H1 (cell line): ENCODE data around the gene ANGPTL8. TPM values are rescaled to one million over a fixed set of nuclear protein-coding genes. Genes with fewer than 3 reads are reported as not detected.

ENCODE experiments used
- CTCF ChIA-PET: fragments of 300-600 bp; sonication (Branson Sonifier 250); formaldehyde crosslinking; loops from one replicate; lab custom pipeline; 2021; ENCODE audit not compliant: partially characterized antibody; lab: Charles Lee
- POLR2A ChIA-PET: fragments of 300-600 bp; sonication (Branson Sonifier 250); formaldehyde crosslinking; loops from one replicate; lab custom pipeline; 2021; ENCODE audit warnings: inconsistent platforms; ENCODE audit not compliant: partially characterized antibody; lab: Charles Lee
- DNase-seq, 2 experiments: peaks; one replicate each; pipeline versions ENCODE4 v3.0.0 to v3.0.0-alpha.2; 2010 to 2022; ENCODE audit warnings: low spot score in 2 of 2, low read depth in 1 of 2, mixed read lengths in 1 of 2
- FAIRE-seq: peaks from 2 replicates; lab custom pipeline; 2011; peaks lifted over from hg19 to GRCh38; lab: Jason Lieb, UNC
- H2AFZ ChIP-seq: 2 replicates; pipeline ENCODE4 v1.8.1; 2012; ENCODE audit warnings: low read length, inconsistent platforms
- H2AK5ac ChIP-seq: 2 replicates; pipeline ENCODE4 v1.6.1; 2013; ENCODE audit warnings: low read depth, low read length
- H2BK120ac ChIP-seq: replicated peaks from 2 replicates; pipeline ENCODE3; 2013; ENCODE audit warnings: low read depth, low read length, inconsistent platforms
- H2BK12ac ChIP-seq: 2 replicates; pipeline ENCODE4 v1.6.1; 2013; ENCODE audit warnings: low read depth, low read length
- H2BK15ac ChIP-seq: 2 replicates; pipeline ENCODE4 v1.6.1; 2013; ENCODE audit warnings: low read length
- H2BK20ac ChIP-seq: 2 replicates; pipeline ENCODE4 v1.6.1; 2013; ENCODE audit warnings: low read length
- H2BK5ac ChIP-seq: 2 replicates; pipeline ENCODE4 v1.6.1; 2013; ENCODE audit warnings: low read depth, low read length
- H3K14ac ChIP-seq: 2 replicates; pipeline ENCODE4 v1.6.1; 2013; ENCODE audit warnings: inconsistent platforms; ENCODE audit not compliant: insufficient read length
- H3K18ac ChIP-seq: 2 replicates; pipeline ENCODE4 v1.6.1; 2013; ENCODE audit warnings: low read length; ENCODE audit errors: extremely low read depth
- H3K23ac ChIP-seq: 2 replicates; pipeline ENCODE4 v1.6.1; 2013; ENCODE audit warnings: inconsistent platforms; ENCODE audit not compliant: insufficient read length
- H3K23me2 ChIP-seq: 2 replicates; pipeline ENCODE4 v1.6.1; 2013; ENCODE audit warnings: low read depth, low read length
- H3K27ac ChIP-seq: 2 replicates; pipeline ENCODE4 v1.6.1; 2011; ENCODE audit warnings: low read depth, low read length, inconsistent platforms
- H3K27me3 ChIP-seq, 4 experiments: replicated peaks in 1 of 4; 1 replicate in 1 of 4; 2 replicates in 3 of 4; pipeline versions ENCODE4 v1.6.1 to v1.8.1; 2011 to 2013; ENCODE audit warnings: low read length in 3 of 4, mild to moderate bottlenecking in 3 of 4, inconsistent platforms in 2 of 4, mixed read lengths in 2 of 4, moderate library complexity in 1 of 4; ENCODE audit not compliant: control insufficient read depth in 3 of 4, insufficient read depth in 3 of 4; ENCODE audit errors: extremely low read depth in 1 of 4
- H3K36me3 ChIP-seq, 4 experiments: 2 replicates each; pipeline versions ENCODE4 v1.6.1 to v1.8.1; 2011 to 2013; ENCODE audit warnings: mild to moderate bottlenecking in 4 of 4, low read length in 3 of 4, moderate library complexity in 2 of 4, control low read depth in 1 of 4, inconsistent platforms in 1 of 4; ENCODE audit not compliant: insufficient read depth in 4 of 4, control insufficient read depth in 2 of 4
- H3K4ac ChIP-seq: replicated peaks from 2 replicates; pipeline ENCODE3; 2013; ENCODE audit warnings: low read length, low read depth, mixed read lengths, inconsistent platforms; ENCODE audit not compliant: insufficient read length
- H3K4me1 ChIP-seq, 4 experiments: replicated peaks in 1 of 4; 1 replicate in 1 of 4; 2 replicates in 3 of 4; pipeline versions ENCODE4 v1.6.1 to v1.8.1; 2011 to 2013; ENCODE audit warnings: low read length in 3 of 4, inconsistent platforms in 2 of 4, mixed read lengths in 1 of 4; ENCODE audit not compliant: insufficient read depth in 4 of 4, control insufficient read depth in 3 of 4
- H3K4me2 ChIP-seq, 2 experiments: 2 replicates each; pipeline versions ENCODE4 v1.6.1 to v1.8.1; 2011 to 2013; ENCODE audit warnings: low read depth in 2 of 2, low read length in 2 of 2, control low read depth in 1 of 2, inconsistent platforms in 1 of 2, mild to moderate bottlenecking in 1 of 2; ENCODE audit not compliant: insufficient read depth in 1 of 2
- H3K4me3 ChIP-seq, 4 experiments: fragments of 200-600, 300-600 bp in 1 of 4; sonication (generic), shearing (Covaris generic), sonication (Bioruptor Twin) in 1 of 4; 2 replicates each; pipeline versions ENCODE4 v1.5.1 to v1.8.1; 2011 to 2016; ENCODE audit warnings: low read length in 4 of 4, low read depth in 3 of 4, control low read depth in 2 of 4, inconsistent platforms in 2 of 4, mild to moderate bottlenecking in 2 of 4, mixed read lengths in 1 of 4, moderate library complexity in 1 of 4; ENCODE audit not compliant: insufficient read depth in 2 of 4; ENCODE audit errors: extremely low read depth in 1 of 4
- H3K56ac ChIP-seq: replicated peaks from 2 replicates; pipeline ENCODE3; 2013; ENCODE audit warnings: low read depth, mild to moderate bottlenecking, mixed read lengths, low read length, inconsistent platforms; ENCODE audit not compliant: insufficient read length
- H3K79me1 ChIP-seq: 2 replicates; pipeline ENCODE4 v1.6.1; 2013; ENCODE audit warnings: low read depth, low read length, control low read depth
- H3K79me2 ChIP-seq, 2 experiments: 2 replicates each; pipeline versions ENCODE4 v1.6.1 to v1.8.1; 2012 to 2013; ENCODE audit warnings: low read length in 2 of 2, mild to moderate bottlenecking in 2 of 2, inconsistent platforms in 1 of 2; ENCODE audit not compliant: insufficient read depth in 2 of 2, control insufficient read depth in 1 of 2
- H3K9ac ChIP-seq, 4 experiments: replicated peaks in 1 of 4; 1 replicate in 1 of 4; 2 replicates in 3 of 4; pipeline versions ENCODE4 v1.6.1 to v1.8.1; 2011 to 2013; ENCODE audit warnings: low read depth in 3 of 4, low read length in 3 of 4, control low read depth in 2 of 4, mild to moderate bottlenecking in 2 of 4, moderate library complexity in 2 of 4, inconsistent platforms in 1 of 4; ENCODE audit errors: extremely low read depth in 1 of 4
- H3K9me3 ChIP-seq, 2 experiments: 2 replicates each; pipeline versions ENCODE4 v1.6.1 to v1.8.1; 2012 to 2013; ENCODE audit warnings: mild to moderate bottlenecking in 2 of 2, moderate library complexity in 2 of 2, control low read depth in 1 of 2, inconsistent platforms in 1 of 2, low read depth in 1 of 2, low read length in 1 of 2, mixed read lengths in 1 of 2; ENCODE audit not compliant: insufficient read depth in 2 of 2
- H4K20me1 ChIP-seq, 2 experiments: replicated peaks in 1 of 2; 2 replicates each; pipeline versions ENCODE3 to v1.8.1; 2011 to 2013; ENCODE audit warnings: inconsistent platforms in 2 of 2, low read length in 2 of 2, mild to moderate bottlenecking in 1 of 2; ENCODE audit not compliant: insufficient read depth in 2 of 2, control insufficient read depth in 1 of 2
- H4K5ac ChIP-seq: 2 replicates; pipeline ENCODE4 v1.6.1; 2013; ENCODE audit warnings: low read length, low read depth, mixed read lengths, inconsistent platforms; ENCODE audit not compliant: insufficient read length
- H4K8ac ChIP-seq: 2 replicates; pipeline ENCODE4 v1.8.0; 2013; ENCODE audit warnings: mild to moderate bottlenecking, moderate library complexity, low read length, inconsistent platforms; ENCODE audit not compliant: insufficient read depth; ENCODE audit errors: extremely low read depth
- H4K91ac ChIP-seq: replicated peaks from 2 replicates; pipeline ENCODE3; 2013; ENCODE audit warnings: low read length, mixed read lengths, inconsistent platforms; ENCODE audit not compliant: insufficient read length
- BRCA1 ChIP-seq: IDR thresholded peaks from 2 replicates; pipeline ENCODE4 v1.6.1; 2012; ENCODE audit warnings: low read depth, low read length, improper control_type of control experiment
- CEBPB ChIP-seq: IDR thresholded peaks from 2 replicates; pipeline ENCODE4 v1.6.1; 2012; ENCODE audit warnings: low read depth, low read length
- HDAC2 ChIP-seq, 2 experiments: fragments of 300-600 bp in 1 of 2; sonication (generic) in 1 of 2; IDR thresholded peaks; 2 replicates each; pipeline ENCODE4 v1.6.1; 2011 to 2012; ENCODE audit warnings: low read depth in 2 of 2, low read length in 2 of 2, mild to moderate bottlenecking in 2 of 2, moderate library complexity in 2 of 2, borderline replicate concordance in 1 of 2, inconsistent platforms in 1 of 2
- PHF8 ChIP-seq: fragments of 200-600 bp; sonication (generic); conservative IDR thresholded peaks from 2 replicates; pipeline ENCODE4 v1.7.1; 2012; ENCODE audit warnings: low read depth, mild to moderate bottlenecking, inconsistent platforms, low read length, moderate library complexity
- POU5F1 ChIP-seq: IDR thresholded peaks from 2 replicates; pipeline ENCODE4 v1.6.1; 2011; ENCODE audit warnings: low read depth, mild to moderate bottlenecking, low read length, moderate library complexity
- SRF ChIP-seq: IDR thresholded peaks from 2 replicates; pipeline ENCODE4 v1.6.1; 2011; ENCODE audit warnings: mild to moderate bottlenecking, low read depth, low read length, moderate library complexity
- SUZ12 ChIP-seq: fragments of 200-600 bp; sonication (generic); IDR thresholded peaks from 2 replicates; pipeline ENCODE4 v1.6.1; 2012; ENCODE audit warnings: mild to moderate bottlenecking, inconsistent platforms, low read length, moderate library complexity, mixed read lengths
- TCF12 ChIP-seq: IDR thresholded peaks from 2 replicates; pipeline ENCODE4 v1.6.1; 2011; ENCODE audit warnings: low read depth, mild to moderate bottlenecking, low read length
- WGBS, 2 experiments: shearing (Covaris generic) in 1 of 2; methylation state at CpG; one replicate each; pipeline versions ENCODE4 v1.1.6 to v1.1.7; 2013 to 2015; ENCODE audit warnings: low lambda C conversion rate in 2 of 2, mixed read lengths in 2 of 2, inconsistent platforms in 1 of 2, low coverage in 1 of 2, missing lambda C conversion rate in 1 of 2; ENCODE audit not compliant: insufficient replicate concordance in 2 of 2, insufficient coverage in 1 of 2, insufficient read length in 1 of 2; ENCODE audit errors: extremely low coverage in 1 of 2, missing lambda C conversion rate in 1 of 2; 5-methylcytosine and 5-hydroxymethylcytosine counted together
- polyA plus RNA-seq, 7 experiments: library from polyadenylated mRNA; depleted of rRNA in 3 of 7; stranded (reverse) in 5 of 7; unstranded in 2 of 7; fragments of >200 nt in 5 of 7; fragments of 200-250 nt in 2 of 7; gene quantifications; 1 replicate in 5 of 7; 2 replicates in 1 of 7; 4 replicates in 1 of 7; pipeline versions ENCODE4 v1.2.1 to v1.2.3, GENCODE V29; 2011 to 2013; ENCODE audit warnings: missing spikeins in 2 of 7, mixed read lengths in 2 of 7
- total RNA-seq: library from RNA; stranded (reverse); fragmentation: NEBNext Ultra II Directional; extraction: Animal tissue kit (Norgen Biotek cat#: 25700); gene quantifications from 2 replicates; pipeline ENCODE4 v1.2.1, GENCODE V29; 2021
- TF ChIP-seq, protein P1 (sequence below), 3 experiments: IDR thresholded peaks; 1 replicate in 2 of 3; 2 replicates in 1 of 3; pipeline versions ENCODE4 v1.5.1 to v1.6.1; 2011; ENCODE audit warnings: low read length in 3 of 3, mild to moderate bottlenecking in 3 of 3, inconsistent platforms in 2 of 3, low read depth in 1 of 3, moderate library complexity in 1 of 3; ENCODE audit not compliant: insufficient read depth in 1 of 3; ENCODE audit errors: control extremely low read depth in 1 of 3
- TF ChIP-seq, protein P2 (sequence below): IDR thresholded peaks from 2 replicates; pipeline ENCODE4 v1.6.1; 2011; ENCODE audit warnings: low read length, improper control_type of control experiment

ANGPTL8 gene
- total and polyA plus RNA-seq, 2 of the 8 experiments (the other 6 are each of a cell fraction or from before 2014, with no cell fraction given), result not detected

DNA sequence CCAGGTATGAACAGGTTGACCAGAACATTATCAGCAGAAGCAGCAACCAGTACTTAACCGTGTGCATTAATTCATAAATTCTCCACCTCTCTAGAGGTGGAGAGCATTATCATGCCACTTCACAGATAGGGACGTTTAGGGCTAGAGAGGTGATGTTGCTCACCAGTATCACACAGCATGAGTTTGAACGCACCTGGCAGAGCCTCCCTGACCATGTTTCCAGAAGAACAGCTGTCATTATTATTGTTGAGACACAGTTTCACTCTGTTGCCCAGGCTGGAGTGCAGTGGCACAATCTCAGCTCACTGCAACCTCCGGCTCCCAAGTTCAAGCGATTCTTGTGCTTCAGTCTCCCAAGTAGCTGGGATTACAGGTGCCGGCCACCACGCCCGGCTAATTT lies 48.9 kb upstream of the ANGPTL8 start:
- H3K4me2 ChIP-seq, result no peak overlapping the region
- peaks cover 0 to 2% of the 10 kb centered on the region in 2 experiments for H4K20me1 ChIP-seq
- H3K79me2 ChIP-seq, result no peaks in the 10 kb centered on the region
- no peaks in the 10 kb centered on the region; the same call in 1 of the 2 replicates for H3K79me1 ChIP-seq
- H2BK5ac ChIP-seq, result no peak overlapping the region
- H4K5ac ChIP-seq, result no peak overlapping the region
- H4K91ac ChIP-seq, result no peak overlapping the region
- H2BK20ac ChIP-seq, result no peak overlapping the region
- peaks cover 2 to 29% (median 10%) of the 10 kb centered on the region in 4 experiments; a peak in 6 of 8 replicates for H3K36me3 ChIP-seq
- no peak overlapping the region for H3K4ac ChIP-seq
- H4K8ac ChIP-seq, result no peak overlapping the region
- no peak overlapping the region for H2BK15ac ChIP-seq
- CTCF ChIA-PET, result interaction anchor here (0.6 to 1.9 kb wide), 5 partner anchors 10 to 52 kb away, joined by 3 to 6 read pairs (median 4); no protein-coding TSS in a partner anchor
- H3K4me3 ChIP-seq, result no peak overlapping the region
- no peak overlapping the region for H3K18ac ChIP-seq
- H3K56ac ChIP-seq, result no peak overlapping the region
- no peaks in the 10 kb centered on the region; a peak in 1 of 7 replicates for H3K4me1 ChIP-seq
- no peak overlapping the region for H2AFZ ChIP-seq
- no peak overlapping the region for H3K27ac ChIP-seq
- no peaks in the 10 kb centered on the region; the same call in 1 of the 2 replicates for H3K23me2 ChIP-seq
- H2BK12ac ChIP-seq, result no peak overlapping the region
- H2BK120ac ChIP-seq, result no peak overlapping the region
- 96% methylated on average over 8 of the region's 8 CpGs; no CpG with 5 or more reads in 1 of the 2 experiments for WGBS, 2 experiments
- H3K9me3 ChIP-seq, result no peaks in the 10 kb centered on the region
- FAIRE-seq (no peak), DNase-seq (no peak)
- H3K9ac ChIP-seq, result no peak overlapping the region; a peak in 1 of 7 replicates
- no peak overlapping the region for H3K14ac ChIP-seq
- POLR2A ChIA-PET, result interaction anchor here (0.5 to 2.3 kb wide), 3 partner anchors 35 to 48 kb away, joined by 3 to 7 read pairs (median 3); no protein-coding TSS in a partner anchor
- H3K23ac ChIP-seq, result no peak overlapping the region
- no peak overlapping the region for H2AK5ac ChIP-seq
- H3K27me3 ChIP-seq, result no peaks in the 10 kb centered on the region
- TF ChIP-seq CEBPB (no peak), TCF12 (no peak), SUZ12 (no peak), POU5F1 (no peak), HDAC2 (IDR thresholded peaks at IDR 0.05; ENCODE audit: borderline replicate concordance in 1 of 2, low read depth in 2 of 2, low read length in 2 of 2) (no peak), BRCA1 (no peak), PHF8 (no peak), SRF (no peak)
- TF ChIP-seq, protein P1, sequence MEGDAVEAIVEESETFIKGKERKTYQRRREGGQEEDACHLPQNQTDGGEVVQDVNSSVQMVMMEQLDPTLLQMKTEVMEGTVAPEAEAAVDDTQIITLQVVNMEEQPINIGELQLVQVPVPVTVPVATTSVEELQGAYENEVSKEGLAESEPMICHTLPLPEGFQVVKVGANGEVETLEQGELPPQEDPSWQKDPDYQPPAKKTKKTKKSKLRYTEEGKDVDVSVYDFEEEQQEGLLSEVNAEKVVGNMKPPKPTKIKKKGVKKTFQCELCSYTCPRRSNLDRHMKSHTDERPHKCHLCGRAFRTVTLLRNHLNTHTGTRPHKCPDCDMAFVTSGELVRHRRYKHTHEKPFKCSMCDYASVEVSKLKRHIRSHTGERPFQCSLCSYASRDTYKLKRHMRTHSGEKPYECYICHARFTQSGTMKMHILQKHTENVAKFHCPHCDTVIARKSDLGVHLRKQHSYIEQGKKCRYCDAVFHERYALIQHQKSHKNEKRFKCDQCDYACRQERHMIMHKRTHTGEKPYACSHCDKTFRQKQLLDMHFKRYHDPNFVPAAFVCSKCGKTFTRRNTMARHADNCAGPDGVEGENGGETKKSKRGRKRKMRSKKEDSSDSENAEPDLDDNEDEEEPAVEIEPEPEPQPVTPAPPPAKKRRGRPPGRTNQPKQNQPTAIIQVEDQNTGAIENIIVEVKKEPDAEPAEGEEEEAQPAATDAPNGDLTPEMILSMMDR (IDR thresholded peaks at IDR 0.05; ENCODE audit: control extremely low read depth in 1 of 3, insufficient read depth in 1 of 3, low read depth in 1 of 3, low read length in 3 of 3), result no peak
- TF ChIP-seq, protein P2, sequence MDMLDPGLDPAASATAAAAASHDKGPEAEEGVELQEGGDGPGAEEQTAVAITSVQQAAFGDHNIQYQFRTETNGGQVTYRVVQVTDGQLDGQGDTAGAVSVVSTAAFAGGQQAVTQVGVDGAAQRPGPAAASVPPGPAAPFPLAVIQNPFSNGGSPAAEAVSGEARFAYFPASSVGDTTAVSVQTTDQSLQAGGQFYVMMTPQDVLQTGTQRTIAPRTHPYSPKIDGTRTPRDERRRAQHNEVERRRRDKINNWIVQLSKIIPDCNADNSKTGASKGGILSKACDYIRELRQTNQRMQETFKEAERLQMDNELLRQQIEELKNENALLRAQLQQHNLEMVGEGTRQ, result no peak
